GM12874 (cell line): Measurements from ENCODE around the gene LYSMD4.

ENCODE experiments used
- CTCF ChIP-seq: IDR thresholded peaks from 2 replicates; pipeline ENCODE4 v1.5.1; 2011; ENCODE audit warnings: low read depth, mild to moderate bottlenecking, control low read depth, low read length, moderate library complexity; ENCODE audit not compliant: insufficient read depth

Gene LYSMD4

GRCh38 chr15:99728916-99729315, 4.3 kb downstream of the LYSMD4 start:
- no peak for TF ChIP-seq CTCF

- TF ChIP-seq CTCF, result no peak
Observed at GRCh38 chr15:99727733-99728132, 5.5 kb downstream of the LYSMD4 start.

GRCh38 chr15:99727330-99727729, 5.9 kb downstream of the LYSMD4 start:
- no peak for TF ChIP-seq CTCF

- TF ChIP-seq CTCF, result no peak
Observed at GRCh38 chr15:99726333-99726732, 6.9 kb downstream of the LYSMD4 start.

- TF ChIP-seq CTCF, result no peak
Observed at GRCh38 chr15:99722406-99722805, 10.8 kb downstream of the LYSMD4 start.

- no peak for TF ChIP-seq CTCF
Observed at GRCh38 chr15:99721896-99722295, 11.3 kb downstream of the LYSMD4 start.

- no peak for TF ChIP-seq CTCF
Observed at GRCh38 chr15:99721104-99721778, 12.0 kb downstream of the LYSMD4 start.
